ENCODE measurements around the gene KMT2A.
A peak's percentile ranks its signal among the peaks of the same experiment; 100 is the strongest.

KMT2A gene

DNA sequence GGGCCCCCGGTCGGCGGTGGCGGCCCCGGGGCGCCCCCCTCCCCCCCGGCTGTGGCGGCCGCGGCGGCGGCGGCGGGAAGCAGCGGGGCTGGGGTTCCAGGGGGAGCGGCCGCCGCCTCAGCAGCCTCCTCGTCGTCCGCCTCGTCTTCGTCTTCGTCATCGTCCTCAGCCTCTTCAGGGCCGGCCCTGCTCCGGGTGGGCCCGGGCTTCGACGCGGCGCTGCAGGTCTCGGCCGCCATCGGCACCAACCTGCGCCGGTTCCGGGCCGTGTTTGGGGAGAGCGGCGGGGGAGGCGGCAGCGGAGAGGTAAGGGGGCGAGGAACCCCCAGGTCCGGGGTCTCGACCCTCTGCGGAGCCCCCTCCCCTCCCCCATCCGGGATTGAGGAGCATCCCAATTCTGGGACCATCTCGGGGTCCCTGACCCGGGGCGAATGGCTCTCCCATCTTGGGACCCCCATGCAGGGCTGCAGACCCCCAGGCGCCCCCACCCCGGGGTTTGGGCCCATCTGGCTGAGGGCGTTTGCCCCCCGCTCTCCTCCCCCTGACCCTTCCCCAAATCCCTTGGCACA lies 431 bp downstream of the KMT2A start:
- H3K27ac ChIP-seq (ENCODE audit: low read length) = peak overlapping the region; percentile 81
- peak overlapping the region; percentile 74 to 85 for H3K4me3 ChIP-seq (ENCODE audit: low read depth in 1 of 2, low read length in 2 of 2)
- H3K4me2 ChIP-seq (ENCODE audit: insufficient read depth, low read length) = peak overlapping the region; percentile 89
- peak overlapping the region; percentile 94 for H3K9ac ChIP-seq (ENCODE audit: low read depth, low read length)
- no peaks in the 10 kb centered on the region for H3K27me3 ChIP-seq (ENCODE audit: insufficient read depth, low read length, poor library complexity)
- TF ChIP-seq, protein P1, sequence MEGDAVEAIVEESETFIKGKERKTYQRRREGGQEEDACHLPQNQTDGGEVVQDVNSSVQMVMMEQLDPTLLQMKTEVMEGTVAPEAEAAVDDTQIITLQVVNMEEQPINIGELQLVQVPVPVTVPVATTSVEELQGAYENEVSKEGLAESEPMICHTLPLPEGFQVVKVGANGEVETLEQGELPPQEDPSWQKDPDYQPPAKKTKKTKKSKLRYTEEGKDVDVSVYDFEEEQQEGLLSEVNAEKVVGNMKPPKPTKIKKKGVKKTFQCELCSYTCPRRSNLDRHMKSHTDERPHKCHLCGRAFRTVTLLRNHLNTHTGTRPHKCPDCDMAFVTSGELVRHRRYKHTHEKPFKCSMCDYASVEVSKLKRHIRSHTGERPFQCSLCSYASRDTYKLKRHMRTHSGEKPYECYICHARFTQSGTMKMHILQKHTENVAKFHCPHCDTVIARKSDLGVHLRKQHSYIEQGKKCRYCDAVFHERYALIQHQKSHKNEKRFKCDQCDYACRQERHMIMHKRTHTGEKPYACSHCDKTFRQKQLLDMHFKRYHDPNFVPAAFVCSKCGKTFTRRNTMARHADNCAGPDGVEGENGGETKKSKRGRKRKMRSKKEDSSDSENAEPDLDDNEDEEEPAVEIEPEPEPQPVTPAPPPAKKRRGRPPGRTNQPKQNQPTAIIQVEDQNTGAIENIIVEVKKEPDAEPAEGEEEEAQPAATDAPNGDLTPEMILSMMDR (IDR thresholded peaks at IDR 0.05; ENCODE audit: borderline replicate concordance, extremely low read depth, low read length, poor library complexity, severe bottlenecking) = no peak
- TF ChIP-seq EZH2 (IDR thresholded peaks at IDR 0.05; ENCODE audit: borderline replicate concordance, low read depth, low read length, severe bottlenecking) = no peak
- H2AFZ ChIP-seq (ENCODE audit: low read depth, low read length) = peak overlapping the region; percentile 42; the same call in 1 of the 2 replicates
- no peaks in the 10 kb centered on the region for H3K9me3 ChIP-seq (ENCODE audit: insufficient read depth, low read length, severe bottlenecking)
- ATAC-seq (ENCODE audit: insufficient read depth, low read depth) (no peak), DNase-seq (no peak)
- peaks cover 47% of the 10 kb centered on the region for H4K20me1 ChIP-seq (ENCODE audit: insufficient read depth, low read length)
- H3K4me1 ChIP-seq (ENCODE audit: insufficient read depth, low read length) = peaks cover 53% of the 10 kb centered on the region
- peaks cover 22% of the 10 kb centered on the region for H3K36me3 ChIP-seq (ENCODE audit: insufficient read depth, low read length)
- H3K79me2 ChIP-seq (ENCODE audit: insufficient read depth, low read length) = peaks cover 64% of the 10 kb centered on the region

DNA sequence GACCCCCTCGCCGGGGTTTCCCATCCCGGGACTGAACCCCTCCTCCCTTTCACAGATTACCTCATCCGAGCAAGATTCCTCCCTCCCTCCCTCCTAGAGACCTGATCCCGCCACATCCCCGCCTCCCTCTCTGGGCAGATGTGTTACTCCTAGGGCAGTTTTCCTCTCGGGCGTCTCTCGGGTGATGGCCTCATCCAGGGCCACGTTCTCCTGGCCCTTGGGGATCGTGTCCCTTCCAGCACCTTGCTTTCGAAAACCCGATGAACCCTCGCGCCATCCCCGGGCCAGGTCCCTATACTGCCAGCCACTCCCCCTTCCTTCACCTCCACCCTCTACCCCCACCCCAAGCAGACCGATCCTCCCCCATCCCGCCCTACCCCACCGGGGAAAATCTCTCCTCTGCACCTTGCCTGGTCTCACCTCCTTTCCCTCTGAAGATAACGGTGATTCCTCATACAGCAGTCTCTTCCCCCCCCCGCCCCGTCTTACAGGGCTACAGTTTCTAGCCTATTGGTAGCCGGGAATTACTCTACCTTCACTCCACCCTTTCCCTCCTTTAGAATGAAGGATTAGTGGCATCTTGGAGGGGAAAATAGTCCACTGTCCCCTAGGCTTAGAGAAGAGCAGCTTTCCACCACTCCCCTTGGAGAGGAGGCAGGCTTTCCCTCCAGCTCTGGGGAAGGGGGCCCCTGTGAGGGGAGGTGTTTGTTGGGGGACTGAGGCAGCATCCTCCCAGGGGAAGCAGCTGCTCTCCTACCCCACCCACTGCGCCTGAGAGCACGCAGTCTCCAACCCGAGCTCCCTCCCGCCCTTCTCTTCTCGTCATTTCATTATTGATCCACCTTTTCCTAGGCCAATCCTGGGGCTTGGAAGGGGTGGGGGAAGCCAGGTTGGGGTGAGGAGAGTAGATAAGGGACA lies 1.2 kb downstream of the KMT2A start:
- Histone ChIP-seq H3K9me3 (ENCODE audit: insufficient read depth, low read length, severe bottlenecking) (no peaks in the 10 kb centered on the region), H3K27me3 (ENCODE audit: insufficient read depth, low read length, poor library complexity) (no peaks in the 10 kb centered on the region), H3K4me1 (ENCODE audit: insufficient read depth, low read length) (peaks cover 59% of the 10 kb centered on the region), H4K20me1 (ENCODE audit: insufficient read depth, low read length) (peaks cover 54% of the 10 kb centered on the region), H3K79me2 (ENCODE audit: insufficient read depth, low read length) (peaks cover 71% of the 10 kb centered on the region), H3K4me3 (ENCODE audit: low read depth in 1 of 2, low read length in 2 of 2) (peak overlapping the region; percentile 74 to 85), H3K9ac (ENCODE audit: low read depth, low read length) (peak overlapping the region; percentile 94), H3K36me3 (ENCODE audit: insufficient read depth, low read length) (peaks cover 26% of the 10 kb centered on the region), H2AFZ (ENCODE audit: low read depth, low read length) (peak overlapping the region; percentile 48; the same call in 1 of the 2 replicates), H3K4me2 (ENCODE audit: insufficient read depth, low read length) (peak overlapping the region; percentile 89), H3K27ac (ENCODE audit: low read length) (peak overlapping the region; percentile 81)
- no peak for TF ChIP-seq EZH2 (IDR thresholded peaks at IDR 0.05; ENCODE audit: borderline replicate concordance, low read depth, low read length, severe bottlenecking)
- TF ChIP-seq, protein P1 (IDR thresholded peaks at IDR 0.05; ENCODE audit: borderline replicate concordance, extremely low read depth, low read length, poor library complexity, severe bottlenecking) = no peak
- peak; percentile 22 for ATAC-seq (ENCODE audit: insufficient read depth, low read depth)
- peak; percentile 70 for DNase-seq

DNA sequence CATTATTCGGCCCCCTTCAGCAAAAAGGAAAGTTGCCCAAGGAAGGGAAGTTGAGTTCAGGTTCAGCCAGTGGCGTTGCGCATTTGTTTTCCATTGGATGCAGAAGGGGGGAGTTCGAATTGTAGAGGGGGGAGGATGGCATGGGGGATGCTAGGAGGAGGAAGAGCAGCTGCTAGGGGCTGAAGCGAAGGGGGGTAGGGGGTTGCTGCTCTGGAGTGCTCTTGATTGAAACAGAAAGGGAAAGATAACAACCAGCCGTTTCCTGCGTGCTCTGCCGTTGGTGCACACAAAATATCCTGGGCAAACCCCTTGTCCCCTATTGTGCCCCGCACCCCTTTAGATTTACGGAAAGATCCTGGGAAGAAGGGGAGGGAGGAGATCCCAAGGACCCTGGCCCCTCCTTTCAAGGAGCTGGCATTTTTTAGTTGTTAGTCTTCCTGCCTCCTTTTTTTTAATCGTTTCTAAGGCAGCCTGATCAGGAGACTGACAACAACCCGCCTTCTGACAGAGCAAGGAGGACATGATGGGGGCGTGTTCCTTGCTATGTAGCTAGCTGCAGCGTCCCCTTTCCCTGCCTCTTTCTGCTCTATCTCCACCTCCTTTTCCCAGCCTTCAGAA lies 2.1 kb downstream of the KMT2A start:
- H3K4me1 ChIP-seq (ENCODE audit: insufficient read depth, low read length) = peaks cover 67% of the 10 kb centered on the region
- H3K4me3 ChIP-seq (ENCODE audit: low read depth in 1 of 2, low read length in 2 of 2) = peak overlapping the region; percentile 74 to 85
- DNase-seq = peak; percentile 81
- no peaks in the 10 kb centered on the region for H3K9me3 ChIP-seq (ENCODE audit: insufficient read depth, low read length, severe bottlenecking)
- peaks cover 26% of the 10 kb centered on the region for H3K36me3 ChIP-seq (ENCODE audit: insufficient read depth, low read length)
- peak overlapping the region; percentile 89 for H3K4me2 ChIP-seq (ENCODE audit: insufficient read depth, low read length)
- peak overlapping the region; percentile 94 for H3K9ac ChIP-seq (ENCODE audit: low read depth, low read length)
- H2AFZ ChIP-seq (ENCODE audit: low read depth, low read length) = 0 out of 2 replicates have a peak overlapping the region, but pooled peaks have one; percentile 21
- peaks cover 64% of the 10 kb centered on the region for H4K20me1 ChIP-seq (ENCODE audit: insufficient read depth, low read length)
- peaks cover 81% of the 10 kb centered on the region for H3K79me2 ChIP-seq (ENCODE audit: insufficient read depth, low read length)
- H3K27ac ChIP-seq (ENCODE audit: low read length) = peak overlapping the region; percentile 81
- no peak for TF ChIP-seq EZH2 (IDR thresholded peaks at IDR 0.05; ENCODE audit: borderline replicate concordance, low read depth, low read length, severe bottlenecking)
- TF ChIP-seq, protein P1 (IDR thresholded peaks at IDR 0.05; ENCODE audit: borderline replicate concordance, extremely low read depth, low read length, poor library complexity, severe bottlenecking) = no peak
- ATAC-seq (ENCODE audit: insufficient read depth, low read depth) = peak; percentile 37
- no peaks in the 10 kb centered on the region for H3K27me3 ChIP-seq (ENCODE audit: insufficient read depth, low read length, poor library complexity)

Measured in DND-41 (cell line).